Right cardiac atrium (tissue), 5 donors: ENCODE results near the gene C3orf33. TPM values are rescaled to one million over a fixed set of nuclear protein-coding genes. Genes with fewer than 3 reads are reported as not detected.
A peak's percentile ranks its signal among the peaks of the same experiment; 100 is the strongest.
"Not testable (repeated sequence)": the region's sequence is repeated elsewhere in the genome, so short reads cannot be mapped to it uniquely, and the experiment has no call there.

Experiments used
- ATAC-seq, 2 donors: fragments of 200-7000 bp; cut with Tn5 transposase; one replicate each; pipeline versions ENCODE4 v1.8.0 to v1.9.1; 2020; ENCODE audit warnings: moderate library complexity in 2 of 2, mild to moderate bottlenecking in 1 of 2
- DNase-seq, 3 donors: peaks; one replicate each; pipeline ENCODE4 v3.0.0-alpha.2; 2020
- H3K27ac ChIP-seq: one replicate; pipeline ENCODE4 v1.5.1; 2013; ENCODE audit warnings: mild to moderate bottlenecking, low read length, control low read depth, moderate library complexity
- H3K27me3 ChIP-seq: one replicate; pipeline ENCODE4 v1.6.1; 2013; ENCODE audit not compliant: control insufficient read depth, insufficient read depth
- H3K4me1 ChIP-seq: one replicate; pipeline ENCODE4 v1.6.1; 2013; ENCODE audit warnings: low read length; ENCODE audit not compliant: control insufficient read depth, insufficient read depth
- H3K4me3 ChIP-seq: one replicate; pipeline ENCODE4 v1.5.1; 2013; ENCODE audit warnings: low read length, control low read depth
- H3K9me3 ChIP-seq: one replicate; pipeline ENCODE4 v1.6.1; 2013; ENCODE audit warnings: low read length; ENCODE audit not compliant: control insufficient read depth
- WGBS: extraction: QIAGEN DNeasy Blood & Tissue Kit; methylation state at CpG from one replicate; pipeline ENCODE4 v1.1.7; 2013; 5-methylcytosine and 5-hydroxymethylcytosine counted together
- intact Hi-C, 4 donors: fragments of 100-400 bp; cut with DNase I; formaldehyde crosslinking; loops; one replicate each; pipeline versions ENCODE4 v1.11.0 to v1.14.0; 2022 to 2023
- long read RNA-seq, 4 donors: library from polyadenylated mRNA; unstranded; transcript quantifications; one replicate each; pipeline ENCODE4 v2.0.0, GENCODE V29; 2020 to 2021
- polyA plus RNA-seq: library from polyadenylated mRNA; stranded (reverse); fragments of 200-250 nt; gene quantifications from one replicate; pipeline ENCODE4 v1.2.3, GENCODE V29; 2013
- total RNA-seq, 4 donors: library from RNA; stranded (reverse); fragmentation: NEBNext Ultra II Directional; extraction: Animal tissue kit (Norgen Biotek cat#: 25700); gene quantifications; one replicate each; pipeline ENCODE4 v1.2.1, GENCODE V29; 2021
- donor health status: healthy with polysubstance abuse.
- donor health status: DM: no; HTN: yes; CAD: no.
- donor health status: DM: no; HTN: no; CAD: no.
- donor health status: DM: no; HTN: yes; CAD: no; lungs with severe emphysema.
- donor health status: DM: yes; HTN: yes; CAD: no.

C3orf33 gene
- total RNA-seq = 10 to 100 TPM in 1 of 4 donors, 1 to 10 TPM in 3; 6.1 to 11.0 (median 8.2) TPM
- polyA plus RNA-seq = 6.0 TPM
- long read RNA-seq, donor 1, transcript C3orf33-201 (5 exons, 1,884 nt) = major isoform, 9 of 16 reads
- long read RNA-seq, donor 1, partial matches to known transcripts = 0 of 16 reads
- long read RNA-seq, donor 1, other reads (novel, unspliced or antisense) = 5 of 16 reads
- long read RNA-seq, donor 2, transcript C3orf33-201 (5 exons, 1,884 nt) = major isoform, 6 of 7 reads
- long read RNA-seq, donor 2, partial matches to known transcripts = 0 of 7 reads
- long read RNA-seq, donor 2, other reads (novel, unspliced or antisense) = 1 of 7 reads
- long read RNA-seq, donor 3, transcript C3orf33-201 (5 exons, 1,884 nt) = major isoform, 44 of 54 reads
- long read RNA-seq, donor 3, partial matches to known transcripts = 0 of 54 reads
- long read RNA-seq, donor 3, other reads (novel, unspliced or antisense) = 9 of 54 reads
- long read RNA-seq, donor 4, transcript C3orf33-201 (5 exons, 1,884 nt) = major isoform, 9 of 13 reads
- long read RNA-seq, donor 4, partial matches to known transcripts = 0 of 13 reads
- long read RNA-seq, donor 4, other reads (novel, unspliced or antisense) = 2 of 13 reads

- Histone ChIP-seq H3K4me1 (no peaks in the 10 kb centered on the region), H3K27me3 (no peaks in the 10 kb centered on the region), H3K27ac (peak within 1 kb of the TSS; percentile 23), H3K9me3 (no peaks in the 10 kb centered on the region), H3K4me3 (peak within 1 kb of the TSS; percentile 65)
- ATAC-seq (peak; percentile 98 to 99), DNase-seq (peak; percentile 76 to 92 (median 90))
- intact Hi-C loops = loop anchor here in 1 of 4 donors (10.0 kb wide), 1 partner anchor 69 kb away; the partner anchor contains the start of gene GMPS
- under 1% methylated on average over 61 of the region's 61 CpGs for WGBS
Measured at GRCh38 chr3:155805802-155806618, at the start of gene C3orf33. C3orf33 (minus strand) TSS chr3:155806278; CDS start chr3:155806252, 26 bp downstream.

- under 1% methylated on average over 50 of the region's 50 CpGs for WGBS
- ATAC-seq (peak; percentile 99), DNase-seq (peak; percentile 99 to 100 (median 99))
- peak within 1 kb of the TSS; percentile 94 for H3K27ac ChIP-seq
- H3K9me3 ChIP-seq = no peaks in the 10 kb centered on the region
- intact Hi-C loops = no loop called here
- no peaks in the 10 kb centered on the region for H3K27me3 ChIP-seq
- H3K4me3 ChIP-seq = peak within 1 kb of the TSS; percentile 76
- H3K4me1 ChIP-seq = peaks cover 6% of the 10 kb centered on the region
Measured at GRCh38 chr3:155854141-155854940, 48.3 kb upstream of the C3orf33 start, which contains the start of gene SLC33A1. SLC33A1 (minus strand) TSS chr3:155854427; CDS start chr3:155853997, 430 bp downstream.

GRCh38 chr3:155853214-155854140, 47.4 kb upstream of the C3orf33 start:
- peak in 2 of 3 donors; percentile 43 to 72 for DNase-seq
- H3K4me3 ChIP-seq = peak overlapping the region; percentile 76
- no peaks in the 10 kb centered on the region for H3K27me3 ChIP-seq
- H3K9me3 ChIP-seq = no peaks in the 10 kb centered on the region
- intact Hi-C loops = no loop called here
- peaks cover 6% of the 10 kb centered on the region for H3K4me1 ChIP-seq
- WGBS = 2% methylated on average over 45 of the region's 45 CpGs
- H3K27ac ChIP-seq = peak overlapping the region; percentile 90
- ATAC-seq = peak in 1 of 2 donors; percentile 5

- DNase-seq (no peak), ATAC-seq (no peak)
- intact Hi-C loops = no loop called here
- peaks cover 6% of the 10 kb centered on the region for H3K4me1 ChIP-seq
- H3K27ac ChIP-seq = no peak overlapping the region
- H3K27me3 ChIP-seq = no peaks in the 10 kb centered on the region
- WGBS = 26% methylated on average over 2 of the region's 2 CpGs
- H3K9me3 ChIP-seq = no peaks in the 10 kb centered on the region
- peak overlapping the region; percentile 76 for H3K4me3 ChIP-seq
Measured at GRCh38 chr3:155852341-155852740, 46.3 kb upstream of the C3orf33 start.

- H3K27ac ChIP-seq, DNase-seq, ATAC-seq, H3K4me3 ChIP-seq, H3K4me1 ChIP-seq, intact Hi-C loops, H3K27me3 ChIP-seq, H3K9me3 ChIP-seq: not testable (repeated sequence)
- 84% methylated on average over 3 of the region's 3 CpGs for WGBS
Measured at GRCh38 chr3:155849404-155849803, 43.3 kb upstream of the C3orf33 start.

GRCh38 chr3:155847993-155848392, 41.9 kb upstream of the C3orf33 start:
- ATAC-seq = no peak
- no peak overlapping the region for H3K4me3 ChIP-seq
- intact Hi-C loops = no loop called here
- H3K9me3 ChIP-seq = no peaks in the 10 kb centered on the region
- no peak for DNase-seq
- H3K27me3 ChIP-seq = no peaks in the 10 kb centered on the region
- 97% methylated on average over 3 of the region's 3 CpGs for WGBS
- H3K27ac ChIP-seq = no peak overlapping the region
- H3K4me1 ChIP-seq = peaks cover 6% of the 10 kb centered on the region

GRCh38 chr3:155846119-155846518, 40.0 kb upstream of the C3orf33 start:
- no peak overlapping the region for H3K27ac ChIP-seq
- H3K4me3 ChIP-seq = no peak overlapping the region
- H3K9me3 ChIP-seq = no peaks in the 10 kb centered on the region
- intact Hi-C loops = no loop called here
- WGBS = 69% methylated on average over 3 of the region's 3 CpGs
- H3K4me1 ChIP-seq = no peaks in the 10 kb centered on the region
- ATAC-seq (peak in 1 of 2 donors; percentile 48), DNase-seq (no peak)
- H3K27me3 ChIP-seq = no peaks in the 10 kb centered on the region

GRCh38 chr3:155843569-155843968, 37.5 kb upstream of the C3orf33 start:
- Histone ChIP-seq H3K4me1 (no peaks in the 10 kb centered on the region), H3K27ac (no peak overlapping the region), H3K9me3 (no peaks in the 10 kb centered on the region), H3K4me3 (no peak overlapping the region), H3K27me3 (no peaks in the 10 kb centered on the region)
- no peak for DNase-seq
- ATAC-seq = no peak
- 61% methylated on average over 1 of the region's 1 CpG for WGBS
- intact Hi-C loops = no loop called here

GRCh38 chr3:155835341-155836071, 29.4 kb upstream of the C3orf33 start:
- WGBS = 85% methylated on average over 9 of the region's 9 CpGs
- DNase-seq (no peak), ATAC-seq (no peak)
- Histone ChIP-seq H3K27me3 (no peaks in the 10 kb centered on the region), H3K4me3 (no peak overlapping the region), H3K4me1 (peaks cover 2% of the 10 kb centered on the region), H3K27ac (no peak overlapping the region), H3K9me3 (no peaks in the 10 kb centered on the region)
- intact Hi-C loops = no loop called here
